HG02798 (cell line): Measurements from ENCODE around the gene APOBEC3A.
A peak's percentile ranks its signal among the peaks of the same experiment; 100 is the strongest.
"Not testable (repeated sequence)": the region's sequence is repeated elsewhere in the genome, so short reads cannot be mapped to it uniquely, and the experiment has no call there.

Source experiments
- ATAC-seq: cut with Tn5 transposase; IDR thresholded peaks from one replicate; pipeline ENCODE4 v1.9.1; 2021; ENCODE audit warnings: mild to moderate bottlenecking; ENCODE audit not compliant: unreplicated experiment, poor library complexity

Gene APOBEC3A

GRCh38 chr22:38974826-38975175 is 17.4 kb downstream of the APOBEC3A start:
- no peak for ATAC-seq

DNA sequence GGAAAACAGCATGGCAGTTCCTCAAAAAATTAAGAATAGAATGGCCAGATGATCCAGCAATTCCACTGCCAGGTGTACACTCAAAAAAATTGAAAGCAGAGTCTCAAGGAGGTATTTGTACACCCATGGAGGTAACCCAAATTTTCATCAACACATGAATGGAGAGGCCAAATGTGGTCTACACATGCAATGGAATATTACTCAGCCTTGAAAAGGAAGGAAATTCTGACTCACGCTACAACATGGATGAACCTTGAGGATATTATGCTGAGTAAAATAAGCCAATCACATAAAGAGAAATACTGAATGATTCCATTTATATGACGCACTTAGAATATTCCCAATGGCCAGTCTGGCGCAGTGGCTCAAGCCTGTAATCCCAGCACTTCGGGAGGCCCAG is 19.9 kb downstream of the APOBEC3A start:
- ATAC-seq, result not testable (repeated sequence)

- not testable (repeated sequence) for ATAC-seq
Observed at GRCh38 chr22:38980587-38980986, 23.2 kb downstream of the APOBEC3A start.

GRCh38 chr22:38981005-38981991 is 23.9 kb downstream of the APOBEC3A start:
- ATAC-seq, result peak; percentile 2

DNA sequence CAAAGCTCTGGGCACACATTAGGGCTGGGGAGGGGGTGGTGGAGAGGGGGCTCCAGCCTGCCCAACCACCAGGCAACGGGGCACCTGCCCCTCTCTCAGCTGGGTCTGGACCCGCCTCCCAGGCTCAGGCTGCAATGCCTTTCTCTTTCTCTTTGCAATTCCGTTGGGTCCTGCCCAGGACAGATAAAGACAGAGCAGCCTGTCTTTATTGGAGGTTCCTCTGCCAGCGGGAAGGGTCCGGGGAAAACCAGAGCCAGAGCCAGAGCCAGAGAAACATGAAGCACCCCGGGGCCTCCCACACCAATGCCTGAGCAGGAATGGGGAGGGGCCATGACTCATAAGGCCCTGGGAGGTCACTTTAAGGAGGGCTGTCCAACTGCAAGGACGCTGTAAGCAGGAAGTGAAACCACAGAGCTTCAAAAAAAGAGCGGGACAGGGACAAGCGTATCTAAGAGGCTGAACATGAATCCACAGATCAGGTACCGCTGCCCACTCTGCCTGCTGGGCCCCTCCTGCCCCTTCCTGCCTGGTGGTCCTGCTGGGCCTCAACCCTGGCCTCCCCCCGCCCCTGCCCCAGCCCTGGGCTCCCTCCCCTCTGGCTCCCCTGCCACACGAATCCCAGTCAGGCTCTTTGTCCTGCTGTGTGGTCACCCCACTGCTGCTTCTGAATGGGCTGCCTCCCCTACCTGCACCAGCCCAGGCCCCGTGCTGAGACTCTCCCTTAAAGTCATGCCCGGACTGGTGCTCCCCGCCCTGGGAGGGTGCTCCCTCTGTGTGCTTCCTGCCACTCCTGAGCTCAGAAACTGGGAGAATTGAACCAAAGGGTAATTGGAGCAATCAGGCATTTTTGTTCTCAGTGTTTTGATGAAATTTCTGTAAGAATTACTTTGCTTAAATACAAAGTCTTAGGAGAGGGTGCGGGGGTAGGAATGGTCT is 24.9 kb downstream of the APOBEC3A start, which contains the start of gene APOBEC3B:
Gene APOBEC3B (plus strand): TSS at position 356 of the 936 bp plus-strand sequence. CDS start 107 bp downstream, at position 463.
- peak; percentile 64 for ATAC-seq

DNA sequence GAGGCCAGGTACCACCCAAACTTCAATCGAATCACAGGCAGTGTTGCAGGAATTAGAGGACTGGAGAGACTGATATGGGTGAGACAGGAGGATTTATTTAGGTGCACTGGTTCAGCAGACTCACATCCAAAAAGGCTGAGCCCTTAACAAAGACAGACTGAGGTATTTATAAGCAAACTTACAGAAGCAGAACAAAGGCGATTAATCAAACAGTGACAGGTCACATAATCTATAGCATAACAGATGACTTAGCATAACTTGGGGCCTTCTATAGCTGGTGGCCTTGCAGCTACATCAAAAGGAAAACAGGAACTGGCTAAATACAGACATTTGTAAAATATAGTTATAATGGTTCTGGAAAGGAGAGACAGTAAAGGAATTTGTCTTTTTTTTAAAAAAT is 26.8 kb downstream of the APOBEC3A start:
- ATAC-seq, result no peak

GRCh38 chr22:38984784-38985757 is 27.7 kb downstream of the APOBEC3A start:
- ATAC-seq, result peak; percentile 78

GRCh38 chr22:38986629-38987028 is 29.2 kb downstream of the APOBEC3A start:
- no peak for ATAC-seq

DNA sequence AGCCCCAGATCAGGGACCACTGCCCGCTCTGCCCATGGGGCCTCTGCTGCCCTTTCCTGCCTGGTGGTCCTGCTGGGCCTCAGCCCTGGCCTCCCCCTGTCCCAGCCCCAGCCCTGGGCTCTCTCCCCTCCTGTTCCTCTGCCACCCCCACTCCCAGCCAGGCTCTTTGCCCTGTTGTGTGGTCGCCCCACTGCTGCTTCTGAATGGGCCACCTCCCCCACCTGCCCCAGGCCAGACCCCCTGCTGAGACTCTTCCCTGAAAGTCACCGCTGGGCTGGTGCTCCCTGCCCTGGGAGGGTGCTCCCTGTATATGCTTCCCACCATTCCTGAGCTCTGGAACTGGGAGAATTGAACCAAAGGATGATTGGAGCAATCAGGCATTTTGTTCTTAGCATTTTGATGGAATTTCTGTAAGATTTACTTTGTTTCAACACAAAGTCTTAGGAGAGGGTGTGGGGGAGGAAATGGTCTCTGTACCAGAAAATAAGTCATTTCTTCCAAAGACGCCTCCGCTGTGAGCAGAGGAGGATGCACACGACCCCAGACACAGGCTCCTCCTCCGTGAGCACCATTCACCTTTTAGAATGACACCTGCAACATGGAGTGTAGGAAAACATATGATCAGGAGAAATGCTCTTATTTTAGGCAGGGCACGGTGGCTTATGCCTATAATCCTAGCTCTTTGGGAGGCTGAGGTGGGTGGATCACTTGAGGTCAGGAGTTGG is 29.9 kb downstream of the APOBEC3A start:
- ATAC-seq, result no peak

DNA sequence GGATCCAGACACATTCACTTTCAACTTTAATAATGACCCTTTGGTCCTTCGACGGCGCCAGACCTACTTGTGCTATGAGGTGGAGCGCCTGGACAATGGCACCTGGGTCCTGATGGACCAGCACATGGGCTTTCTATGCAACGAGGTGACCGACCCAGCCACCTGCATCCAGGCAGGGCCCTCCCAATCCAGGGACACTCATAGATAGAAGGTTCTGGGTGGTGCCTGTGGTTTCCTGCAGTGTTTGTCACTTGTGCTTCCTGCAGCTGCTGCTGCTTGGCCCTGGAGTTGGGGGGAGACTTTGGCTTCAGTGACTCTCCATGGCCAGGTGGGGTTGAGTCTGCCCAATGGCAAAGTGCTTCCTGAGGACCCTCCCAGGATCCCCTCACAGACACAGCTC is 32.1 kb downstream of the APOBEC3A start:
- ATAC-seq, result no peak

DNA sequence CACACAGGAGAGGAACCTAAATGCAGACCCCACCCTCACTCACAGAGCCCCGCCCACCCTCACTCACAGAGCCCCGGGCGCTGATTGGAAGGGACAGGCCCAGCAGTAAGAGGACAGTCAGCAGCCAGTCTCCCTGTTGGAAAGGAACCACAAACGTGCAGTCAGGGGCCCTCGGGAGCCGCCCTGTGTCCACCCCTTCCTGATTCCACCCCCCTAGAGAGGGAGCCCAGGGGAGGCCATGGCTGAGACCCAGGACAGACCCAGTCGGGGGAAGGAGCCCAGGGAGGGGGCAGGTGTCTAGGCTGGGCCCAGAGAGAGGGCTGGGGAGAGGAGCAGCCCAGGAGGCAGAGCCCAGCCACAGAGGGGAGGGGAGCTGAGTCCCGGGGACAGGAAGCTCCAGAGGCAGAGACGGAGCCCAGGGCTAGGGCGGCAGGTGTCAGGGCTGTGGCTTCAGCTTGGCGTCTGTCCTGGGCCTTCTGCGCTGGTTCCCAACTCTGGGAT is 35.5 kb downstream of the APOBEC3A start:
- ATAC-seq, result not testable (repeated sequence)

DNA sequence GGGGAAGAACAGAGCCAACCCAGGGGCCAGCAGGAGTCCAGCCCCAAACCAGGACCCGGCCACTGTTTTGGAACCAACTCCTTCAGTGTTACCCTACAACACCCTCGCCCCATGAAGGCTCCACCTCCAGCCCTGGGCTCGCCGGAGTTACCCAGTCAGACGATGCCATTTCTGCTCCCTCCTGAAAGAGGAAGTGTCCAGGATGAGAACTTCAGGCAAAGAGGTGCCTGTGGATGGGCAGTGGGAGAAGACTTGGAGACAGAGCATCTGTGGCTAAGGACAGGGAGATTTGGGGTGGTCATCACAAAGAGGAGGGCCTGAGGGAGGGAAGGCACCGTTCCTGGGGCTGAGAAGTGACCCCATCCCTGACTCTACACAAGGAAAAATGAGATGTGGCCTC is 38.7 kb downstream of the APOBEC3A start:
- ATAC-seq, result no peak

GRCh38 chr22:38997518-38997917 is 40.1 kb downstream of the APOBEC3A start:
- no peak for ATAC-seq

GRCh38 chr22:39003165-39003638 is 45.8 kb downstream of the APOBEC3A start:
- peak; percentile 72 for ATAC-seq

DNA sequence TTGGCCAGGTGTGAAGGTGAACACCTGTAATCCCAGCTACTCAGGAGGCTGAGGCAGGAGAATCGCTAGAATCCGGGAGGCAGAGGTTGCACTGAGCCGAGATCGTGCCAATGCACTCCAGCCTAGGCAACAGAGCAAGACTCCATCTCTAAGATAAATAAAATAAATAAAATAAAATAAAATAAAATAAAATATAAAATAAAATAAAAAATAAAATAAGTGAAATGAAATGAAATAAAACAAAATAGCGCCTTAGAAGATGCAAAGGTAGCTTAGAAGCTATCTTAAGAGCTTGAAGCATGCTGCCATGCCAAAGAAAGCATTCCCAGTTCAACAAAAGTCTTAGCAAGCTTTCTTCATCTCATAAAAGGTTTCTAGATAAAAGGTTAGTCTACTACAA is 49.8 kb downstream of the APOBEC3A start:
- ATAC-seq, result no peak

DNA sequence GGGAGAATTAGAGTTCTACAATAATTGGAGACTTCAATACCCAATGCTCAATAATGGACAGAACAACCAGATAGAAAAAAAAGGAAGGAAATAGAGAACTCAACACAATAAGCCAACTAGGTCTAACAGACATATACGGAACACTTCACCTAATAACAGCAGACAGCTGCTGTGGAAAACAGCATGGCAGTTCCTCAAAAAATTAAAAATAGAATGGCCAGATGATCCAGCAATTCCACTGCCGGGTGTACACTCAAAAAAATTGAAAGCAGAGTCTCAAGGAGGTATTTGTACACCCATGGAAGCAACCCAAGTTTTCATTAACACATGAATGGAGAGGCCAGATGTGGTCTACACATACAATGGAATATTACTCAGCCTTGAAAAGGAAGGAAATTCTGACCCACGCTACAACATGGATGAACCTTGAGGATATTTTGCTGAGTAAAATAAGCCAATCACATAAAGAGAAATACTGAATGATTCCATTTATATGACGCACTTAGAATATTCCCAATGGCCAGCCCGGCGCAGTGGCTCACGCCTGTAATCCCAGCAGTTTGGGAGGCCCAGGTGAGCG is 51.0 kb downstream of the APOBEC3A start:
- ATAC-seq, result not testable (repeated sequence)

DNA sequence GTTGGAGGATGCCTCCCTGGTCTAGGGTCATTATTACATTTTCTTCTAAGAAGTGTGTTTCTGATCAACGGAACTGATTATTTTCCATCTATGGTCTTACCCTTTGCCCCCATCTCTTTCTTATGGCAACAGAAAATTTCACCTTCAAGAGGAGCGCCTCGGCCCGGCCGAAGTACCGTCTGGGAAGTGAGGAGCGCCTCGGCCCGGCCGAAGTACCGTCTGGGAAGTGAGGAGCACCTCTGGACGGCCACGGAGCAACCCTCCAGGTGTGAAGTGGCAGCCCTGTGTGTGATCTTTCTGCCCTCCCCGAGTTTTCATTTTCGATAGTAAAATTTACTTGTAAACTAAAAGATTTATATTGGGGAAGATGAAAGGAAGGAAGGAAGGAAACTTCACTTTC is 53.5 kb downstream of the APOBEC3A start:
- no peak for ATAC-seq
